Endothelial cell of umbilical vein (primary cell): Measurements from ENCODE around the gene EXOC3.

Experiments used
- CTCF ChIP-seq, 2 donors: IDR thresholded peaks; 1 replicate in 1 of 2; 2 replicates in 1 of 2; pipeline ENCODE4 v1.5.1; 2011; ENCODE audit warnings: low read length in 2 of 2, mild to moderate bottlenecking in 2 of 2, moderate library complexity in 2 of 2, control low read depth in 1 of 2, inconsistent platforms in 1 of 2, low read depth in 1 of 2; ENCODE audit not compliant: insufficient read depth in 1 of 2; ENCODE audit errors: extremely low read depth in 1 of 2
- EZH2 ChIP-seq: IDR thresholded peaks from 2 replicates; pipeline ENCODE4 v1.6.1; 2012; ENCODE audit warnings: borderline replicate concordance, low read depth, mild to moderate bottlenecking, moderate library complexity, low read length, inconsistent platforms; ENCODE audit not compliant: severe bottlenecking
- FOS ChIP-seq: IDR thresholded peaks from 2 replicates; pipeline ENCODE4 v1.6.1; 2011; ENCODE audit warnings: mild to moderate bottlenecking, low read length, moderate library complexity, borderline replicate concordance; ENCODE audit not compliant: insufficient read depth
- GATA2 ChIP-seq: IDR thresholded peaks from 2 replicates; pipeline ENCODE4 v1.7.0; 2011; ENCODE audit warnings: low read depth, mild to moderate bottlenecking, moderate library complexity, mixed read lengths, low read length; ENCODE audit not compliant: insufficient read length, insufficient read depth
- JUN ChIP-seq: IDR thresholded peaks from 2 replicates; pipeline ENCODE4 v1.6.1; 2011; ENCODE audit warnings: borderline replicate concordance, low read depth; ENCODE audit not compliant: insufficient read length, insufficient read depth
- MAX ChIP-seq: IDR thresholded peaks from 2 replicates; pipeline ENCODE4 v1.6.1; 2011; ENCODE audit not compliant: insufficient read depth, insufficient read length
- POLR2A ChIP-seq: IDR thresholded peaks from 2 replicates; pipeline ENCODE4 v1.6.1; 2012; ENCODE audit warnings: low read depth, mild to moderate bottlenecking, control low read depth, low read length

GRCh38 chr5:446883-447263, 3.9 kb downstream of the EXOC3 start:
- peak; percentile 46 to 56 for TF ChIP-seq CTCF (IDR thresholded peaks at IDR 0.05; ENCODE audit: extremely low read depth in 1 of 2, insufficient read depth in 1 of 2, low read depth in 1 of 2, low read length in 2 of 2)
- no peak for TF ChIP-seq EZH2
- no peak for TF ChIP-seq MAX
- no peak for TF ChIP-seq GATA2
- no peak for TF ChIP-seq FOS
- TF ChIP-seq JUN = no peak
- no peak for TF ChIP-seq POLR2A
